Measurements from ENCODE around the gene DSTYK.

The DSTYK gene

GRCh38 chr1:205128050-205128449 is 83.5 kb downstream of the DSTYK start:
- Histone ChIP-seq H3K4me2 (ENCODE audit: low read length) (no peak overlapping the region), H2AK5ac (ENCODE audit: low read length) (no peak overlapping the region), H4K8ac (ENCODE audit: low read depth, low read length) (no peak overlapping the region), H3K4ac (ENCODE audit: low read depth, low read length) (no peak overlapping the region), H3K18ac (ENCODE audit: low read length) (no peak overlapping the region), H3K36me3 (ENCODE audit: control insufficient read depth, insufficient read depth, low read length) (no peaks in the 10 kb centered on the region), H3K23ac (ENCODE audit: low read length) (no peak overlapping the region), H3K79me1 (ENCODE audit: low read length) (no peaks in the 10 kb centered on the region), H3K9ac (ENCODE audit: low read length) (no peak overlapping the region), H3K4me3 (ENCODE audit: low read length) (no peak overlapping the region), H2BK15ac (replicated peaks; ENCODE audit: low read depth) (no peak overlapping the region), H3K56ac (ENCODE audit: low read length) (no peak overlapping the region), H2BK5ac (ENCODE audit: low read length) (no peak overlapping the region), H3K27ac (ENCODE audit: low read depth, low read length) (no peak overlapping the region), H2BK120ac (ENCODE audit: low read depth, low read length) (no peak overlapping the region), H3K4me1 (ENCODE audit: control insufficient read depth, low read depth, low read length) (no peaks in the 10 kb centered on the region), H3K79me2 (ENCODE audit: control insufficient read depth, insufficient read depth, low read length) (no peaks in the 10 kb centered on the region), H4K5ac (ENCODE audit: low read length) (no peak overlapping the region), H3K27me3 (ENCODE audit: insufficient read depth, low read length, poor library complexity) (no peaks in the 10 kb centered on the region)
- WGBS (ENCODE audit: extremely low coverage, insufficient coverage, low lambda C conversion rate), result no CpG with 5 or more reads among the region's 2 CpGs
- DNase-seq, result no peak

DNA sequence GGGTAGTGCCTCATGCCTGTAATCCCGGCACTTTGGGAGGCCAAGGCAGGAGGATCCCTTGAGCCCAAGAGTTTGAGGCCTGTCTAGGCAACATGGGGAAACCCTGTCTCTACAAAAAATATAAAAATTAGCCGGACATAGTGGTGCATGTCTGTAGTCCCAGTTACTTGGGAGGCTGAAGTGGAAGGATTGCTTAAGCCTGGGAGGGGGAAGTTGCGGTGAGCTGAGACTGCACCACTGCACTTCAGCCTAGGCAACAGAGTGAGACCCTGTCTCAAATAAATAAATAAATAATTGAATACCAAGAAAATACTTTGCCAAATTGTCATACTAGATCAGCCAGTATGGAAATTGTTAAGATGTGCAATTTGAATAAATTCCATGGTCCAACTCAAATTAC is 83.9 kb downstream of the DSTYK start:
- H3K4ac ChIP-seq (ENCODE audit: low read depth, low read length), result no peak overlapping the region
- no peak overlapping the region for H3K9ac ChIP-seq (ENCODE audit: low read length)
- no peak for DNase-seq
- no peak overlapping the region for H2AK5ac ChIP-seq (ENCODE audit: low read length)
- H4K8ac ChIP-seq (ENCODE audit: low read depth, low read length), result no peak overlapping the region
- H3K79me2 ChIP-seq (ENCODE audit: control insufficient read depth, insufficient read depth, low read length), result no peaks in the 10 kb centered on the region
- H3K23ac ChIP-seq (ENCODE audit: low read length), result no peak overlapping the region
- no peak overlapping the region for H3K4me3 ChIP-seq (ENCODE audit: low read length)
- no peak overlapping the region for H3K56ac ChIP-seq (ENCODE audit: low read length)
- H3K4me1 ChIP-seq (ENCODE audit: control insufficient read depth, low read depth, low read length), result no peaks in the 10 kb centered on the region
- H2BK120ac ChIP-seq (ENCODE audit: low read depth, low read length), result no peak overlapping the region
- no peak overlapping the region for H3K18ac ChIP-seq (ENCODE audit: low read length)
- no peak overlapping the region for H4K5ac ChIP-seq (ENCODE audit: low read length)
- no peak overlapping the region for H3K4me2 ChIP-seq (ENCODE audit: low read length)
- no CpG with 5 or more reads among the region's 3 CpGs for WGBS (ENCODE audit: extremely low coverage, insufficient coverage, low lambda C conversion rate)
- no peaks in the 10 kb centered on the region for H3K27me3 ChIP-seq (ENCODE audit: insufficient read depth, low read length, poor library complexity)
- no peak overlapping the region for H3K27ac ChIP-seq (ENCODE audit: low read depth, low read length)
- no peaks in the 10 kb centered on the region for H3K79me1 ChIP-seq (ENCODE audit: low read length)
- no peak overlapping the region for H2BK15ac ChIP-seq (replicated peaks; ENCODE audit: low read depth)
- no peak overlapping the region for H2BK5ac ChIP-seq (ENCODE audit: low read length)
- H3K36me3 ChIP-seq (ENCODE audit: control insufficient read depth, insufficient read depth, low read length), result no peaks in the 10 kb centered on the region

- no peak overlapping the region for H4K8ac ChIP-seq (ENCODE audit: low read depth, low read length)
- DNase-seq, result no peak
- no peak overlapping the region for H2BK120ac ChIP-seq (ENCODE audit: low read depth, low read length)
- H3K27me3 ChIP-seq (ENCODE audit: insufficient read depth, low read length, poor library complexity), result no peaks in the 10 kb centered on the region
- H4K5ac ChIP-seq (ENCODE audit: low read length), result no peak overlapping the region
- no peaks in the 10 kb centered on the region for H3K36me3 ChIP-seq (ENCODE audit: control insufficient read depth, insufficient read depth, low read length)
- H2BK15ac ChIP-seq (replicated peaks; ENCODE audit: low read depth), result no peak overlapping the region
- peaks cover 19% of the 10 kb centered on the region for H3K79me2 ChIP-seq (ENCODE audit: control insufficient read depth, insufficient read depth, low read length)
- H3K27ac ChIP-seq (ENCODE audit: low read depth, low read length), result no peak overlapping the region
- WGBS (ENCODE audit: extremely low coverage, insufficient coverage, low lambda C conversion rate), result no CpG with 5 or more reads among the region's 7 CpGs
- peaks cover 12% of the 10 kb centered on the region for H3K79me1 ChIP-seq (ENCODE audit: low read length)
- no peak overlapping the region for H3K9ac ChIP-seq (ENCODE audit: low read length)
- no peak overlapping the region for H2AK5ac ChIP-seq (ENCODE audit: low read length)
- no peak overlapping the region for H3K4me3 ChIP-seq (ENCODE audit: low read length)
- H3K4ac ChIP-seq (ENCODE audit: low read depth, low read length), result no peak overlapping the region
- no peak overlapping the region for H3K23ac ChIP-seq (ENCODE audit: low read length)
- no peak overlapping the region for H2BK5ac ChIP-seq (ENCODE audit: low read length)
- no peak overlapping the region for H3K56ac ChIP-seq (ENCODE audit: low read length)
- H3K4me2 ChIP-seq (ENCODE audit: low read length), result no peak overlapping the region
- no peak overlapping the region for H3K18ac ChIP-seq (ENCODE audit: low read length)
- H3K4me1 ChIP-seq (ENCODE audit: control insufficient read depth, low read depth, low read length), result no peaks in the 10 kb centered on the region
Observed at GRCh38 chr1:205124726-205125125, 86.8 kb downstream of the DSTYK start.

DNA sequence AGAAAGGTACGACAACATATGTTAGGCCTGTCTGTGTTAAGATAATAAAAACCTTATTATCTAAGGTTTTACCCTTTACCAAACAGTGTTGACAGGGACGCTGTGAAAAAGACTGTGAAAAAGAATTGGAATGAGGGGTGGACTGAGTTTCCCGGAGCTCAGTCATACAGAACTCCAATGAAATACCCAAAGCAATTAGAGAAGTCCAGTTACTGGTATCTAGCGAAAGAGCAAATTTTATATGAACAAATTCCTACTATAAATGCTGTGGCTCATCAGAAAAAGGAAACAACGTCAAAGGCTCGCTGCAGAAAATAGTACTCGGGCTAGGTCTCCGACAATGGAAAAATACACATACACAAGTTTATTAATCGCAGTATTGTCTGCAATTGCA is 89.0 kb downstream of the DSTYK start:
- peak overlapping the region; percentile 46 for H3K4me2 ChIP-seq (ENCODE audit: low read length)
- peak overlapping the region; percentile 89 for H4K5ac ChIP-seq (ENCODE audit: low read length)
- peaks cover 26% of the 10 kb centered on the region for H3K79me2 ChIP-seq (ENCODE audit: control insufficient read depth, insufficient read depth, low read length)
- peak overlapping the region; percentile 88 for H4K8ac ChIP-seq (ENCODE audit: low read depth, low read length)
- H2BK15ac ChIP-seq (replicated peaks; ENCODE audit: low read depth), result no peak overlapping the region
- H3K27me3 ChIP-seq (ENCODE audit: insufficient read depth, low read length, poor library complexity), result no peaks in the 10 kb centered on the region
- H3K23ac ChIP-seq (ENCODE audit: low read length), result no peak overlapping the region
- H3K79me1 ChIP-seq (ENCODE audit: low read length), result peaks cover 14% of the 10 kb centered on the region
- no peak for DNase-seq
- no peak overlapping the region for H3K4me3 ChIP-seq (ENCODE audit: low read length)
- no peak overlapping the region for H3K18ac ChIP-seq (ENCODE audit: low read length)
- peak overlapping the region; percentile 67 for H3K56ac ChIP-seq (ENCODE audit: low read length)
- H2BK5ac ChIP-seq (ENCODE audit: low read length), result no peak overlapping the region
- H3K36me3 ChIP-seq (ENCODE audit: control insufficient read depth, insufficient read depth, low read length), result no peaks in the 10 kb centered on the region
- WGBS (ENCODE audit: extremely low coverage, insufficient coverage, low lambda C conversion rate), result no CpG with 5 or more reads among the region's 9 CpGs
- no peak overlapping the region for H2AK5ac ChIP-seq (ENCODE audit: low read length)
- H3K4me1 ChIP-seq (ENCODE audit: control insufficient read depth, low read depth, low read length), result no peaks in the 10 kb centered on the region
- H3K27ac ChIP-seq (ENCODE audit: low read depth, low read length), result no peak overlapping the region
- peak overlapping the region; percentile 16 for H3K9ac ChIP-seq (ENCODE audit: low read length)
- no peak overlapping the region for H3K4ac ChIP-seq (ENCODE audit: low read depth, low read length)
- no peak overlapping the region for H2BK120ac ChIP-seq (ENCODE audit: low read depth, low read length)

- H3K4me2 ChIP-seq (ENCODE audit: low read length), result peak within 1 kb of the TSS; percentile 52
- H3K23ac ChIP-seq (ENCODE audit: low read length), result no peak within 1 kb of the TSS
- H3K79me1 ChIP-seq (ENCODE audit: low read length), result peaks cover 14% of the 10 kb centered on the region
- H4K8ac ChIP-seq (ENCODE audit: low read depth, low read length), result peak within 1 kb of the TSS; percentile 88
- H3K79me2 ChIP-seq (ENCODE audit: control insufficient read depth, insufficient read depth, low read length), result peaks cover 26% of the 10 kb centered on the region
- no peak within 1 kb of the TSS for H2BK120ac ChIP-seq (ENCODE audit: low read depth, low read length)
- peak within 1 kb of the TSS; percentile 89 for H4K5ac ChIP-seq (ENCODE audit: low read length)
- H3K56ac ChIP-seq (ENCODE audit: low read length), result peak within 1 kb of the TSS; percentile 76
- no peak within 1 kb of the TSS for H3K27ac ChIP-seq (ENCODE audit: low read depth, low read length)
- no peak within 1 kb of the TSS for H2BK5ac ChIP-seq (ENCODE audit: low read length)
- H3K4ac ChIP-seq (ENCODE audit: low read depth, low read length), result no peak within 1 kb of the TSS
- WGBS (ENCODE audit: extremely low coverage, insufficient coverage, low lambda C conversion rate), result no CpG with 5 or more reads among the region's 46 CpGs
- no peaks in the 10 kb centered on the region for H3K27me3 ChIP-seq (ENCODE audit: insufficient read depth, low read length, poor library complexity)
- H3K18ac ChIP-seq (ENCODE audit: low read length), result no peak within 1 kb of the TSS
- peak; percentile 99 for DNase-seq
- H2BK15ac ChIP-seq (replicated peaks; ENCODE audit: low read depth), result no peak within 1 kb of the TSS
- H3K9ac ChIP-seq (ENCODE audit: low read length), result peak within 1 kb of the TSS; percentile 80
- H2AK5ac ChIP-seq (ENCODE audit: low read length), result no peak within 1 kb of the TSS
- peak within 1 kb of the TSS; percentile 81 for H3K4me3 ChIP-seq (ENCODE audit: low read length)
- H3K36me3 ChIP-seq (ENCODE audit: control insufficient read depth, insufficient read depth, low read length), result no peaks in the 10 kb centered on the region
- H3K4me1 ChIP-seq (ENCODE audit: control insufficient read depth, low read depth, low read length), result no peaks in the 10 kb centered on the region
Observed at GRCh38 chr1:205121660-205122488, 89.6 kb downstream of the DSTYK start, which contains the start of gene RBBP5. TSS of gene RBBP5 (minus strand) at chr1:205121978. CDS start at chr1:205121873, 105 bp downstream.
